Progenitor cell of endocrine pancreas (in vitro differentiated cells): ENCODE data around the gene USP10. TPM values are rescaled to one million over a fixed set of nuclear protein-coding genes. Genes with fewer than 3 reads are reported as not detected.

Experiments used
- DNase-seq: peaks from one replicate; pipeline ENCODE4 v3.0.0; 2021; ENCODE audit warnings: low spot score; ENCODE audit not compliant: unreplicated experiment
- H3K27ac Mint-ChIP-seq: 2 replicates; pipeline ENCODE4 v1.8.0; 2021; ENCODE audit warnings: mild to moderate bottlenecking, moderate library complexity, mixed read lengths
- H3K27me3 Mint-ChIP-seq: 2 replicates; pipeline ENCODE4 v1.8.0; 2021; ENCODE audit warnings: mixed read lengths
- H3K36me3 Mint-ChIP-seq: 2 replicates; pipeline ENCODE4 v1.8.0; 2022; ENCODE audit warnings: mixed read lengths; ENCODE audit not compliant: insufficient read depth
- H3K4me1 Mint-ChIP-seq: 2 replicates; pipeline ENCODE4 v1.8.0; 2021; ENCODE audit warnings: low read depth, mixed read lengths
- H3K4me3 Mint-ChIP-seq: 2 replicates; pipeline ENCODE4 v1.8.0; 2021; ENCODE audit warnings: low read depth, mild to moderate bottlenecking, moderate library complexity, mixed read lengths
- H3K9me3 Mint-ChIP-seq: 2 replicates; pipeline ENCODE4 v1.8.0; 2021; ENCODE audit warnings: low read depth, mixed read lengths
- total RNA-seq: library from RNA; stranded (reverse); gene quantifications from 2 replicates; pipeline ENCODE4 v1.2.1, GENCODE V29; 2021
- TF ChIP-seq, protein P1 (sequence below): fragments of 200-600 bp; sonication (generic); IDR thresholded peaks from one replicate; pipeline ENCODE4 v1.5.0; 2021; ENCODE audit warnings: antibody characterized with exemption, mild to moderate bottlenecking; ENCODE audit not compliant: unreplicated experiment

Gene USP10
- total RNA-seq, 1 donor from 2014 or later: 139 TPM

DNA sequence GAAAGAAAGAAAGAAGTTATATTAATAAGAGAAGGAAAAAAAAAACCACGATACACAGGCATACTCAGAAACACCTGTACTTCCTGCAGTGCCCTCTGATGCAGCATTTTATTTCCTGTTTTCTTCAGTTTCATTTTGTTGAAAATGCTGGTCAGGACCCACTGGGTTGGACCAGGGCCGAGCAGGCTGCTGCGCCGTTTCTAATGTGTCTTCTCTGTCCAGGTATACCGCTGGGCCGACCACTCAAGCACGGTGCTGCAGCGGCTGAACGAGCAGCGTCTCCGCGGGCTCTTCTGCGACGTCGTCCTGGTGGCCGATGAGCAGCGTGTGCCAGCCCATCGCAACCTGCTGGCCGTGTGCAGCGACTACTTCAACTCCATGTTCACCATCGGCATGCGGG, 43.2 kb upstream of the USP10 start:
- Mint-ChIP-seq H3K27me3 (no peaks in the 10 kb centered on the region), H3K4me1 (no peaks in the 10 kb centered on the region), H3K4me3 (no peak overlapping the region), H3K27ac (no peak overlapping the region), H3K36me3 (peaks cover 28% of the 10 kb centered on the region), H3K9me3 (no peaks in the 10 kb centered on the region)
- TF ChIP-seq, protein P1, sequence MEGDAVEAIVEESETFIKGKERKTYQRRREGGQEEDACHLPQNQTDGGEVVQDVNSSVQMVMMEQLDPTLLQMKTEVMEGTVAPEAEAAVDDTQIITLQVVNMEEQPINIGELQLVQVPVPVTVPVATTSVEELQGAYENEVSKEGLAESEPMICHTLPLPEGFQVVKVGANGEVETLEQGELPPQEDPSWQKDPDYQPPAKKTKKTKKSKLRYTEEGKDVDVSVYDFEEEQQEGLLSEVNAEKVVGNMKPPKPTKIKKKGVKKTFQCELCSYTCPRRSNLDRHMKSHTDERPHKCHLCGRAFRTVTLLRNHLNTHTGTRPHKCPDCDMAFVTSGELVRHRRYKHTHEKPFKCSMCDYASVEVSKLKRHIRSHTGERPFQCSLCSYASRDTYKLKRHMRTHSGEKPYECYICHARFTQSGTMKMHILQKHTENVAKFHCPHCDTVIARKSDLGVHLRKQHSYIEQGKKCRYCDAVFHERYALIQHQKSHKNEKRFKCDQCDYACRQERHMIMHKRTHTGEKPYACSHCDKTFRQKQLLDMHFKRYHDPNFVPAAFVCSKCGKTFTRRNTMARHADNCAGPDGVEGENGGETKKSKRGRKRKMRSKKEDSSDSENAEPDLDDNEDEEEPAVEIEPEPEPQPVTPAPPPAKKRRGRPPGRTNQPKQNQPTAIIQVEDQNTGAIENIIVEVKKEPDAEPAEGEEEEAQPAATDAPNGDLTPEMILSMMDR: no peak
- no peak for DNase-seq

DNA sequence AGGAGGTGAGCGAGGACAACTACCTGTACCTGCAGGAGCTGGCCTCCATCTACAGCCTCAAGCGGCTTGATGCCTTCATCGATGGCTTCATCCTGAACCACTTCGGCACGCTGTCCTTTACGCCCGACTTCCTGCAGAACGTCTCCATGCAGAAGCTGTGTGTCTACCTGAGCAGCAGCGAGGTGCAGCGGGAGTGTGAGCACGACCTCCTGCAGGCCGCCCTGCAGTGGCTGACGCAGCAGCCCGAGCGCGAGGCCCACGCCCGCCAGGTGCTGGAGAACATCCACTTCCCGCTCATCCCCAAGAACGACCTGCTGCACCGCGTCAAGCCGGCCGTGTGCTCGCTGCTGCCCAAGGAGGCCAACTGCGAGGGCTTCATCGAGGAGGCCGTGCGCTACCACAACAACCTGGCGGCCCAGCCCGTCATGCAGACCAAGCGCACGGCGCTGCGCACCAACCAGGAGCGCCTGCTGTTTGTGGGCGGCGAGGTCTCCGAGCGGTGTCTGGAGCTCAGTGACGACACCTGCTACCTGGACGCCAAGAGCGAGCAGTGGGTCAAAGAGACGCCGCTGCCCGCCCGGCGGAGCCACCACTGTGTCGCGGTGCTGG, 42.5 kb upstream of the USP10 start:
- no peaks in the 10 kb centered on the region for H3K9me3 Mint-ChIP-seq
- TF ChIP-seq, protein P1: no peak
- H3K36me3 Mint-ChIP-seq: peaks cover 31% of the 10 kb centered on the region
- no peak for DNase-seq
- H3K4me3 Mint-ChIP-seq: no peak overlapping the region
- H3K4me1 Mint-ChIP-seq: no peaks in the 10 kb centered on the region
- H3K27ac Mint-ChIP-seq: no peak overlapping the region
- no peaks in the 10 kb centered on the region for H3K27me3 Mint-ChIP-seq

DNA sequence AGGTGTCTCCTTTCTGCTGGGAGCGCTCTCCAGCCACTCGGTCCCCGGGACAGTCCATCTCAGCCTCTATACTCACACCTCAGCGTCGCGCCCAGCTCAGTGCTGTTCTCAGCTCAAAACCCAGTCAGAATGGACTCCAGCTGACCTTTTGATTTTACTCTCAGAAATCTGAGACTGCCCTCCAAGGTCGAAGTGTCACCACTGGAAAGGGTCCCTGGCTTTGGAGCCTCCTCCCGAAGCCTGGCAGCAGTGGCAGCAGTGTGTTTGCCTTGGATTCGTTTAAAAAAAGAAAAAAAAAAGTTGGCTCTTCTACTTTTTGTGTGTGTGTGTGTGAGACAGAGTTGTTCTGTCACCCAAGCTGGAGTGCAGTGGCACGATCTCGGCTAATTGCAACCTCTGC, 41.1 kb upstream of the USP10 start:
- H3K27ac Mint-ChIP-seq: no peak overlapping the region
- no peaks in the 10 kb centered on the region for H3K4me1 Mint-ChIP-seq
- H3K36me3 Mint-ChIP-seq: peaks cover 30% of the 10 kb centered on the region
- no peaks in the 10 kb centered on the region for H3K27me3 Mint-ChIP-seq
- no peaks in the 10 kb centered on the region for H3K9me3 Mint-ChIP-seq
- no peak for DNase-seq
- H3K4me3 Mint-ChIP-seq: no peak overlapping the region
- TF ChIP-seq, protein P1: no peak

DNA sequence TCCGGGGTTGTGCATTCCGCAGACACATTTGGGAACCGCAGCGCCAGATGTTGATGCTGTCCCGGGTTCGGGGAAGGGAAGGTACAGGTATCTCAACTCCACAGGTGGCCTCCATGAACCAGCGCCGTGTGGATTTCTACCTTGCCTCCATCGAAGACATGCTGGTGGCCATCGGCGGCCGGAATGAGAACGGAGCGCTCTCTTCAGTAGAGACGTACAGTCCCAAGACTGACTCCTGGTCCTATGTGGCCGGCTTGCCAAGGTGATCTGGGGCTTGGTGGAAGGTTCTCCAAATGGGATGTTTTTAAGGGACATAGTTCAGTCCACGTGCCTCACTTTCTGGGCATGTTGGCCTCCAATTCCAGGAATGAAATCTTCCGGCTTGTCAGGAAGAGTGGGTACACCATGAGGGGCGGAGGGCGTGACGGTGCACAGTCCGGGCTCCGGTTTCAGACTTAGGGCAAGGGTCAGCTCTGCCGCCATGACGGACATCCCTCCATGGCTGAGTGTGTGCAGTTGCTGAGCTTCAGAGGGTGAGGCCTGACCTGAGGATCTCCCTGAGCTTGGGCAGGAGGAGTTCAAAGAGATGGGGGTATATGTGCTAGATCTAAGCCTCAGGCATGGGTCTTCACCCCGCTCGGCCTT, 40.0 kb upstream of the USP10 start:
- no peak overlapping the region for H3K4me3 Mint-ChIP-seq
- TF ChIP-seq, protein P1: no peak
- no peak for DNase-seq
- no peaks in the 10 kb centered on the region for H3K27me3 Mint-ChIP-seq
- H3K36me3 Mint-ChIP-seq: peaks cover 34% of the 10 kb centered on the region
- no peaks in the 10 kb centered on the region for H3K4me1 Mint-ChIP-seq
- H3K27ac Mint-ChIP-seq: no peak overlapping the region
- H3K9me3 Mint-ChIP-seq: no peaks in the 10 kb centered on the region

GRCh38 chr16:84660973-84661372, 38.8 kb upstream of the USP10 start:
- H3K4me1 Mint-ChIP-seq: no peaks in the 10 kb centered on the region
- DNase-seq: no peak
- TF ChIP-seq, protein P1: no peak
- H3K36me3 Mint-ChIP-seq: peaks cover 31% of the 10 kb centered on the region
- H3K4me3 Mint-ChIP-seq: no peak overlapping the region
- no peak overlapping the region for H3K27ac Mint-ChIP-seq
- H3K9me3 Mint-ChIP-seq: no peaks in the 10 kb centered on the region
- no peaks in the 10 kb centered on the region for H3K27me3 Mint-ChIP-seq
